D721Med (cell line): ENCODE measurements around the gene TMEM150B.

ENCODE experiments used
- DNase-seq: peaks from one replicate; pipeline ENCODE4 v3.0.0; 2011; ENCODE audit warnings: low spot score; ENCODE audit not compliant: insufficient read length
- FAIRE-seq: peaks from 2 replicates; lab custom pipeline; 2011; peaks lifted over from hg19 to GRCh38; lab: Jason Lieb, UNC
- TF ChIP-seq, protein P1 (sequence below): IDR thresholded peaks from 2 replicates; pipeline ENCODE4 v1.5.1; 2012; ENCODE audit warnings: mild to moderate bottlenecking, control low read depth; ENCODE audit not compliant: insufficient read depth; ENCODE audit errors: missing control alignments

The TMEM150B gene

DNA sequence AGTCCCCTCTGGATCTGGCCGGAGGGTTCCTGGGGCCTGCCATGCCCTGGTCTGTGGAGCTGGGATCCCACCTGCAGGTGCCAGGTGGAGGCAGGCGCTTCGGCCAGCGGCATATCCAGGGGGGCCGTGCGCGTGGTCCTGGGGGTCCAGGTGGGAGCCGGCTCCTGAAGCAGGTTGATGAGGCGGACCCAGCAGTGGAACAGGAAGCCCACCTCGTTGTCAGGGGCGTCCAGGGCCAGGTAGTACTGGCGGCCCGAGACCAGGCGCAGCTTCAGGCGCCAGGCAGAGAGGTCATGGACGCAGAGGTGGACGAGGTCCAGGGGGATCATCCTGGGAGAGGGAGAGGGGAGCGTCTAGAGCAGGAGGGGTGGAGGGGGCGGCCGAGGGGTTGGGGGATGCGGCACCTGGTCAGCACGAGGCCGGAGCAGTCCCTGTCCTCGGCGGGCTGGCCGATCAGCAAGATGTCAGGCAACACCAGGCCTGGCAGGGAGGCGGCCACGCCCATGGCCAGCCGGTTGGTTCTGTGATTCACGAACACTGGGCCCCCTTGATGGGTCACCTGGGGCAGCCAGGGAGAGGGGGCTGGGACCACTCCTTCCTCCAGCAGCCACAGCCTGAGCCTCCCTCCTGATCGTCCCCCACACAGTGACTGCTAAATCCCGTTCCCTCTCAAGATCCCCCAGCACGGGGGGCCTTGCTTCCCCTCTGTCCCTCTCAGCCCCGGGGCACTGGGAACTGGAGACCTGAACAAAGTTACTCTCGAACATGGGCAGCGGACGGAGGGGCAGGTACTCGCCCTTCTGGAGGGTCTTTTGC, 37.2 kb upstream of the TMEM150B start:
- FAIRE-seq: no peak

DNA sequence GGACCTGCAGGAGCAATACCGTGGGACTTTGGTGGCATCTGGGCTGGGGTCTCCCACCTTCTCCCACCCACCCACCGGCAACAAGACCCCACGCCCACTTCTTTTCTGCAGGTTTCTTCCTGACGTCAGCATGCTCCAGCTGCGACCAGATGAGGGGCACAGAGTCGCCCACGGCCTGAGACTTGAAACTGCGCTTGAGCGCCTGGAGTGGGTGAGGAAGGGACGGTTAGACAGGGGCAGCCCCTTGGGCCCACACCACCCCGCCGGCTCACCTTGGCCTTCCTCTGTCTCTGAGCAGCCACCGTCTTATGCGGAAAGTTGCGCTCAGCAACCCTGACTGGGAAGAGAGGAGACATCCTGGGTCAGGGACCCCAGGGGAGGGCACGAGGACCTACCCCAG, 35.8 kb upstream of the TMEM150B start:
- DNase-seq (no peak), FAIRE-seq (no peak)
- TF ChIP-seq, protein P1, sequence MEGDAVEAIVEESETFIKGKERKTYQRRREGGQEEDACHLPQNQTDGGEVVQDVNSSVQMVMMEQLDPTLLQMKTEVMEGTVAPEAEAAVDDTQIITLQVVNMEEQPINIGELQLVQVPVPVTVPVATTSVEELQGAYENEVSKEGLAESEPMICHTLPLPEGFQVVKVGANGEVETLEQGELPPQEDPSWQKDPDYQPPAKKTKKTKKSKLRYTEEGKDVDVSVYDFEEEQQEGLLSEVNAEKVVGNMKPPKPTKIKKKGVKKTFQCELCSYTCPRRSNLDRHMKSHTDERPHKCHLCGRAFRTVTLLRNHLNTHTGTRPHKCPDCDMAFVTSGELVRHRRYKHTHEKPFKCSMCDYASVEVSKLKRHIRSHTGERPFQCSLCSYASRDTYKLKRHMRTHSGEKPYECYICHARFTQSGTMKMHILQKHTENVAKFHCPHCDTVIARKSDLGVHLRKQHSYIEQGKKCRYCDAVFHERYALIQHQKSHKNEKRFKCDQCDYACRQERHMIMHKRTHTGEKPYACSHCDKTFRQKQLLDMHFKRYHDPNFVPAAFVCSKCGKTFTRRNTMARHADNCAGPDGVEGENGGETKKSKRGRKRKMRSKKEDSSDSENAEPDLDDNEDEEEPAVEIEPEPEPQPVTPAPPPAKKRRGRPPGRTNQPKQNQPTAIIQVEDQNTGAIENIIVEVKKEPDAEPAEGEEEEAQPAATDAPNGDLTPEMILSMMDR: no peak

More for the DNA sequence above, 37.2 kb upstream of the TMEM150B start:
- TF ChIP-seq, protein P1: no peak
- no peak for DNase-seq

DNA sequence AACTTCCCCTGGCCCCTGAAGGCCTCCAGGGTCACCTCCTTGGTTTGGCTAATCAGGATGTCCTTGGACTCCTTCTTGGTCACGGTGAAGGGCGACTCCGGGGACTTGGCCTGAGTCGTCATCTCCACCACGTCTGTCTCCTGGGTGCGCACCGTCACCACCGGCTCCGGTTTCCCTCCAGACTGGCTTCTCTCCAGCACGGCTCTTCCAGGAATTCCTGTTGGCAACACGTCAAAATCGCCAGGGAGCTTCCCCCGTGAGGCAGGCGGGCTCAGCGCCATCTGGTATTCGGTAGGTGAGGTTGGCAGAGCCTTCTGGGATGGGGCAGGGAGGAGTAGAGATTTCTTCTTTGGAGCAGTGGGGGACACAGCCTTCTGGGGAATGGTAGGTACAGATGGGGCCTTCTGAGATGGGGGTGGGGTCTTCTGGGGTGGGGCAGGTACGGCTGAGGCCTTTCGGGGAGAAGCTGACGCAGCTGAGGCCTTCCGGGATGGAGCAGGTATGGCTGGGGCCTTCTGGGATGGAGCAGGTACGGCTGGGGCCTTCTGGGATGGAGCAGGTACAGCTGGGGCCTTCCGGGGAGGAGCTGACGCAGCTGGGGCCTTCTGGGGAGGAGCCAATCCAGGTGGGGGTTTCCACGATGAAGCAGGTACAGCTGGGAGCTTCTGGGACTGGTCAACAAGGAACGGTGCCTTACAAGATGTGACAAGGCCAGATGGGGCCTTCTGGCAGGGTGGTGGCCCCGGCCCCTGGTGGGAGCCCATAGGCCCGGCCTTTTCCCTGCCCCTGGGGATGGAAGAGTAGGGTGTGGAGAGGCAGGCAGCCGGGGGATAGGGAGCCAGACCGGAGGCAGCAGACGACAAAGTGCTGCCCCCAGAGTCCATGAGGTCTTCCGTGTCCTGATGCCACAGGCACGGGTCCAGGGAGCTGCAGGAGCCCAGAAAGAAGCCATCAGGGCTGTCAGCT, 34.1 kb upstream of the TMEM150B start:
- no peak for DNase-seq
- TF ChIP-seq, protein P1: no peak
- no peak for FAIRE-seq

DNA sequence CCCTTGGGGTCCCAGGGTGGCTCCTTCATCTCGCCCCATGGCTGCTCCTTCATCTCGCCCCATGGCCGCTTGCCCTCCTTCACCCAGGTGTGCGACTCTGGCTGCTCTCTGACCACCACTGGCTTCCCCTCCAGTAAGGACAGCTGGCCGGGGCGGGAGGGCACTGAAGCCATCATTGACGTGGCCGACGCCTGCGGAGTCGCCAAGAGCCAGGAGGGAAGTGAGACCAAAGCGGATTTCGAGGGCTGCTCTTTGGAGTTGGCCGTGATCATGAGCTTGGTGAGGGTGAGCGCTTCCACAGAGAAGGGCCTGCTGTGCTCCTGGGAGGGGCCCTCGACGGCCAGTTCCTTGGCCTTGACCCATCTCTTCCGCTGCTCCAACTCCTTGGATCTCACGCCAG, 33.4 kb upstream of the TMEM150B start:
- TF ChIP-seq, protein P1: no peak
- DNase-seq: no peak
- no peak for FAIRE-seq

DNA sequence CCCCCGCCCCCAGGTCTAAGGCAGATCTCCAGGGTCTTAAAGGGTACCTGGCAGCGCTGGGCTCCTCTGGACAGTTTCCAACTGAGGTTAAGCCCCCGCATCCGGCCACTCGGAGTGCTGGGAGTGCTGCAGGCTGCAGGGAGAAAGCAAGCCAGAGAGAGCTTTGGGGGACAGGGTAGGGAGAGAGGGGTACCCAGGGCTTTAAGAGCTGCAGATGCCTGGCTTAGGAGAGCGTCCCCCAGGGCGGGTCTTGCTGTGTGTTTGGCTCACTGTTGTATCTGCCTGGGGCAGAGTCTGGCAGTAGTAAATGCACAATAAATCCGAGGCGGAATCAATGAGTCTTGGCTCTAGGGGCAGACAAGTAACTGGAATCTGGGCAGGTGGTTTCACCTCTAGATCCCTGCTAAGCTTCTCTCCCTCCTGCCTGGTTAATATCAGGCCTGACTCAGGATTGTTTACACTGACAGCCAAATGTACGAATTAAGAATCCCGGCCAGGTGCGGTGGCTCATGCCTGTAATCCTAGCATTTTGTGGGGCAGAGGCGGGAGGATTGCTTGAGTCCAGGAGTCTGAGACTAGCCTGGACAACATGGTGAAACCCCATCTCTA, 30.2 kb upstream of the TMEM150B start:
- DNase-seq (no peak), FAIRE-seq (no peak)
- TF ChIP-seq, protein P1: no peak

DNA sequence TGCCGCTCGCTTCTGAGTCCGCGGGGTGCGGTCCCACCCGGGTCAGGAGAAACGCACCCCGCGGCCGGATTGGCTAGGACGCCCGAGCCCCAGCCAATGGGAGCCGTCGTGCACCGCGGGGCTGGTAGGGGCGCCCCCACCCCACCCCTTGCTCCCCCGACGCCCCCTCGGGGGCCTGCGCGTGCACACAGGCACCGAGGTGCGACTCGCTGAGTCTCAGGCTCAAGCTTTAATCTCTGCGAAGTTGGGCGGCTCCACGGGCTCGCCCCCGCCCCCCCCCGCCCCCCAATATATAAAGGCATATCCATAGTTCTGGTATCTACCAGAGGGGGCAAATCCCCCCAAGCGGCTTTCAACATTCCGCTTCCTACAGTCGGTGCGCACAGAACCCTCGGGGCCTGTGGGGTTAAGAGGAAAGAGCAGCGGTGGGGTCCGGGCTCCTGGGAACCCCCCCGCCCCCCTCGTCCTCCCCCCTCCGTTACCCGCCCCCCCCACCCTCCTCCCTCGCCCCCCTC, 29.6 kb upstream of the TMEM150B start, which contains the start of gene COX6B2:
Gene COX6B2, minus strand, starts transcription at position 22 of the 515 bp plus-strand sequence. CDS start 198 bp downstream, outside the sequence.
- DNase-seq: no peak
- TF ChIP-seq, protein P1: no peak
- FAIRE-seq: no peak
